Adrenal gland (tissue), 12 donors: ENCODE measurements around the gene LIMS2. TPM values are rescaled to one million over a fixed set of nuclear protein-coding genes. Genes with fewer than 3 reads are reported as not detected.

Source experiments
- DNase-seq, 7 donors: peaks; one replicate each; pipeline ENCODE4 v3.0.0-alpha.2; 2019 to 2020
- H3K27ac ChIP-seq, 5 donors: fragments of 200-600 bp; sonication (generic) in 4 of 5; 1 replicate in 3 of 5; 2 replicates in 2 of 5; pipeline versions ENCODE4 v1.5.1 to v1.8.0; 2016 to 2020; ENCODE audit warnings: mild to moderate bottlenecking in 1 of 5
- H3K27me3 ChIP-seq: fragments of 200-600 bp; 2 replicates; pipeline ENCODE4 v1.8.0; 2021
- H3K36me3 ChIP-seq, 2 donors: fragments of 200-600 bp; replicated peaks in 1 of 2; 1 replicate in 1 of 2; 2 replicates in 1 of 2; pipeline versions ENCODE4 v1.5.1 to v1.8.0; 2018 to 2022
- H3K4me1 ChIP-seq, 2 donors: fragments of 200-600 bp; replicated peaks in 1 of 2; 1 replicate in 1 of 2; 2 replicates in 1 of 2; pipeline versions ENCODE4 v1.5.1 to v1.8.0; 2018 to 2021
- H3K4me3 ChIP-seq, 4 donors: fragments of 200-600 bp; sonication (generic) in 3 of 4; one replicate each; pipeline ENCODE4 v1.5.1; 2016 to 2018
- H3K9me3 ChIP-seq, 3 donors: fragments of 200-600 bp; sonication (generic) in 1 of 3; replicated peaks in 1 of 3; 1 replicate in 2 of 3; 2 replicates in 1 of 3; pipeline versions ENCODE4 v1.5.1 to v1.8.0; 2016 to 2021
- CTCF ChIP-seq, 6 experiments: fragments of 450-650 bp in 4 of 6; fragments of 200-600 bp in 2 of 6; sonication (generic) in 1 of 6; IDR thresholded peaks; 1 replicate in 5 of 6; 2 replicates in 1 of 6; pipeline versions ENCODE4 v1.5.1 to v1.8.0; 2016 to 2021; ENCODE audit warnings: antibody characterized with exemption in 6 of 6, mild to moderate bottlenecking in 2 of 6, moderate library complexity in 1 of 6
- POLR2A ChIP-seq, 2 donors: fragments of 450-650 bp; IDR thresholded peaks; one replicate each; pipeline ENCODE4 v1.6.1; 2017; ENCODE audit warnings: antibody characterized with exemption in 2 of 2, mild to moderate bottlenecking in 2 of 2, moderate library complexity in 1 of 2
- WGBS, 4 donors: extraction: QIAGEN DNeasy Blood & Tissue Kit in 2 of 4; methylation state at CpG; one replicate each; pipeline versions ENCODE4 v1.1.5 to v1.1.7; 2013 to 2017; 5-methylcytosine and 5-hydroxymethylcytosine counted together
- intact Hi-C, 2 donors: fragments of 100-400 bp; cut with DNase I; formaldehyde crosslinking; loops; one replicate each; pipeline versions ENCODE4 v1.14.1 to v1.15.0; 2022 to 2023
- polyA plus RNA-seq, 3 donors: library from polyadenylated mRNA; stranded (reverse); fragments of 200-250 nt in 2 of 3; fragments of 350-450 nt in 1 of 3; fragmentation: Illumina TruSeq in 1 of 3; extraction: RNeasy Lipid Tissue Mini Kit (QIAGEN cat#74804) in 1 of 3; gene quantifications; one replicate each; pipeline ENCODE4 v1.2.3, GENCODE V29; 2013 to 2014
- total RNA-seq, 9 donors: library from RNA; depleted of rRNA in 4 of 9; stranded (reverse); fragments of >200 nt in 4 of 9; fragments of 120-200 nt in 1 of 9; fragmentation: NEBNext Ultra II Directional in 1 of 9; extraction: Animal tissue kit (Norgen Biotek cat#: 25700) in 1 of 9; gene quantifications; one replicate each; pipeline versions ENCODE4 v1.1.0 to v1.2.4, GENCODE V29; 2013 to 2023
- donor health status: healthy with polysubstance abuse.
- donor health status: Bipolar disorder and iron deficiency.
- donor health status: DM: yes; HTN: yes; CAD: no.
- donor health status: DM: no; HTN: no; CAD: no.
- donor health status: DM: no; HTN: no; CAD: no.
- donor health status: DM: yes; HTN: yes; CAD: no.

LIMS2 gene
- total and polyA plus RNA-seq, 12 donors: 1.4 to 142 (median 16.1) TPM

GRCh38 chr2:127592761-127593227, 82.5 kb downstream of the LIMS2 start:
- peak in 1 of 7 donors; percentile 41 for DNase-seq
- H3K36me3 ChIP-seq: no peaks in the 10 kb centered on the region
- TF ChIP-seq POLR2A (IDR thresholded peaks at IDR 0.05) (no peak), CTCF (IDR thresholded peaks at IDR 0.05) (no peak)
- H3K27me3 ChIP-seq: no peaks in the 10 kb centered on the region
- no peak overlapping the region for H3K27ac ChIP-seq
- no peaks in the 10 kb centered on the region for H3K4me1 ChIP-seq
- intact Hi-C loops: loop anchor here in 1 of 2 donors (5.0 kb wide), 1 partner anchor 55 kb away; the partner anchor contains the start of gene GPR17
- 80 to 94% (median 90%) methylated on average over 13 to 37 of the region's 37 CpGs for WGBS, 4 donors
- no peak overlapping the region for H3K4me3 ChIP-seq
- H3K9me3 ChIP-seq: no peaks in the 10 kb centered on the region

- intact Hi-C loops: loop anchor here in 1 of 2 donors (5.0 kb wide), 1 partner anchor 56 kb away; the partner anchor contains the start of gene GPR17
- TF ChIP-seq CTCF (IDR thresholded peaks at IDR 0.05): peak; percentile 77 to 90 (median 82)
- TF ChIP-seq POLR2A (IDR thresholded peaks at IDR 0.05): no peak
- Histone ChIP-seq H3K4me1 (no peaks in the 10 kb centered on the region), H3K27me3 (no peaks in the 10 kb centered on the region), H3K4me3 (no peak overlapping the region), H3K27ac (no peak overlapping the region), H3K36me3 (no peaks in the 10 kb centered on the region), H3K9me3 (no peaks in the 10 kb centered on the region)
- WGBS, 4 donors: 48 to 67% (median 50%) methylated on average over 6 to 10 of the region's 10 CpGs
- DNase-seq: peak; percentile 30 to 79 (median 65)
Measured at GRCh38 chr2:127591221-127591923, 84.0 kb downstream of the LIMS2 start.

GRCh38 chr2:127590386-127591190, 84.7 kb downstream of the LIMS2 start:
- Histone ChIP-seq H3K4me3 (no peak overlapping the region), H3K9me3 (no peaks in the 10 kb centered on the region), H3K4me1 (no peaks in the 10 kb centered on the region), H3K27ac (no peak overlapping the region), H3K27me3 (no peaks in the 10 kb centered on the region), H3K36me3 (no peaks in the 10 kb centered on the region)
- peak in 2 of 7 donors; percentile 3 to 25 for DNase-seq
- TF ChIP-seq POLR2A (IDR thresholded peaks at IDR 0.05) (no peak), CTCF (IDR thresholded peaks at IDR 0.05) (no peak)
- intact Hi-C loops: loop anchor here in 1 of 2 donors (5.0 kb wide), 1 partner anchor 57 kb away; the partner anchor contains the start of gene GPR17
- WGBS, 4 donors: 89 to 92% (median 90%) methylated on average over 7 to 8 of the region's 8 CpGs

GRCh38 chr2:127589841-127590240, 85.5 kb downstream of the LIMS2 start:
- H3K4me1 ChIP-seq: no peaks in the 10 kb centered on the region
- DNase-seq: peak in 2 of 7 donors; percentile 7 to 27
- no peak overlapping the region for H3K4me3 ChIP-seq
- no peaks in the 10 kb centered on the region for H3K9me3 ChIP-seq
- 80 to 91% (median 87%) methylated on average over 4 to 5 of the region's 5 CpGs for WGBS, 4 donors
- no peak overlapping the region for H3K27ac ChIP-seq
- intact Hi-C loops: loop anchor here in 1 of 2 donors (5.0 kb wide), 1 partner anchor 57 kb away; the partner anchor contains the start of gene GPR17
- TF ChIP-seq POLR2A (IDR thresholded peaks at IDR 0.05): no peak
- no peak for TF ChIP-seq CTCF (IDR thresholded peaks at IDR 0.05)
- H3K36me3 ChIP-seq: no peaks in the 10 kb centered on the region
- H3K27me3 ChIP-seq: no peaks in the 10 kb centered on the region
